HFFc6 (cell line): Measurements from ENCODE around the gene CAMKK2. TPM values are rescaled to one million over a fixed set of nuclear protein-coding genes. Genes with fewer than 3 reads are reported as not detected.

Experiments used
- DNase-seq: peaks from one replicate; pipeline ENCODE4 v3.0.0-alpha.2; 2018
- H3K27ac Mint-ChIP-seq: 2 replicates; pipeline ENCODE4 v1.8.0; 2020; ENCODE audit warnings: mild to moderate bottlenecking, mixed read lengths
- H3K27me3 Mint-ChIP-seq: 2 replicates; pipeline ENCODE4 v1.8.0; 2021; ENCODE audit warnings: mild to moderate bottlenecking, moderate library complexity, mixed read lengths; ENCODE audit not compliant: insufficient read depth
- H3K36me3 Mint-ChIP-seq: 2 replicates; pipeline ENCODE4 v1.8.0; 2021; ENCODE audit warnings: low read depth, mixed read lengths
- H3K4me1 Mint-ChIP-seq: 2 replicates; pipeline ENCODE4 v1.8.0; 2020; ENCODE audit warnings: low read depth, mixed read lengths
- H3K4me3 Mint-ChIP-seq: 2 replicates; pipeline ENCODE4 v1.8.0; 2020; ENCODE audit warnings: mild to moderate bottlenecking, moderate library complexity, mixed read lengths
- H3K9me3 Mint-ChIP-seq: 2 replicates; pipeline ENCODE4 v1.8.0; 2020; ENCODE audit warnings: mild to moderate bottlenecking, mixed read lengths
- total RNA-seq, 6 experiments: library from RNA; stranded (reverse); fragmentation: NEBNext Ultra II Directional; extraction: Animal tissue kit (Norgen Biotek cat#: 25700); gene quantifications; 2 replicates in 1 of 6; 3 replicates in 5 of 6; pipeline ENCODE4 v1.2.3, GENCODE V29; 2021
- TF ChIP-seq, protein P1 (sequence below): fragments of 200-600 bp; sonication (generic); IDR thresholded peaks from 2 replicates; pipeline ENCODE4 v1.5.0; 2021; ENCODE audit warnings: antibody characterized with exemption, mild to moderate bottlenecking

The CAMKK2 gene
- total RNA-seq, 6 experiments from 2014 or later: 27.8 to 35.3 (median 31.1) TPM

DNA sequence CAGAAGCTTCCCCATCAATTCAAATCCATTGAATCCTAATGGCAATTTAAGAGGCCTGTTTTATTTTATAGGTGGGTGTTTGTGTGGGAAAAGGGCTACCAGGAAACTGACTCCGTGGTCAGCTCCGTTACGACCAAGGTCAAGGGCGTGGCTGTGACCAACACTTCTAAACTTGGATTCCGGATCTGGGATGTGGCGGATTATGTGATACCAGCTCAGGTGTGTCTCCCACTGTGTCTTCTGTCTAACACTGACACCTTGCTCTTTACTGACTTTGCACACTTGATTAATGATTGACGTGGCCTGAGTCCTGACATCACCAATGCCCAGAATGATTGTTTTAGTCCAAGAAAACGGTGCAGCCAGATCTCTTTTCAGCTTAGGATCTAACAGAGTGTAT lies 79.4 kb downstream of the CAMKK2 start:
- no peak for DNase-seq
- no peak overlapping the region for H3K4me3 Mint-ChIP-seq
- no peak overlapping the region for H3K27ac Mint-ChIP-seq
- peaks cover 23% of the 10 kb centered on the region for H3K4me1 Mint-ChIP-seq
- H3K9me3 Mint-ChIP-seq: no peaks in the 10 kb centered on the region
- peaks cover 8% of the 10 kb centered on the region for H3K27me3 Mint-ChIP-seq
- H3K36me3 Mint-ChIP-seq: no peaks in the 10 kb centered on the region
- TF ChIP-seq, protein P1, sequence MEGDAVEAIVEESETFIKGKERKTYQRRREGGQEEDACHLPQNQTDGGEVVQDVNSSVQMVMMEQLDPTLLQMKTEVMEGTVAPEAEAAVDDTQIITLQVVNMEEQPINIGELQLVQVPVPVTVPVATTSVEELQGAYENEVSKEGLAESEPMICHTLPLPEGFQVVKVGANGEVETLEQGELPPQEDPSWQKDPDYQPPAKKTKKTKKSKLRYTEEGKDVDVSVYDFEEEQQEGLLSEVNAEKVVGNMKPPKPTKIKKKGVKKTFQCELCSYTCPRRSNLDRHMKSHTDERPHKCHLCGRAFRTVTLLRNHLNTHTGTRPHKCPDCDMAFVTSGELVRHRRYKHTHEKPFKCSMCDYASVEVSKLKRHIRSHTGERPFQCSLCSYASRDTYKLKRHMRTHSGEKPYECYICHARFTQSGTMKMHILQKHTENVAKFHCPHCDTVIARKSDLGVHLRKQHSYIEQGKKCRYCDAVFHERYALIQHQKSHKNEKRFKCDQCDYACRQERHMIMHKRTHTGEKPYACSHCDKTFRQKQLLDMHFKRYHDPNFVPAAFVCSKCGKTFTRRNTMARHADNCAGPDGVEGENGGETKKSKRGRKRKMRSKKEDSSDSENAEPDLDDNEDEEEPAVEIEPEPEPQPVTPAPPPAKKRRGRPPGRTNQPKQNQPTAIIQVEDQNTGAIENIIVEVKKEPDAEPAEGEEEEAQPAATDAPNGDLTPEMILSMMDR: no peak

DNA sequence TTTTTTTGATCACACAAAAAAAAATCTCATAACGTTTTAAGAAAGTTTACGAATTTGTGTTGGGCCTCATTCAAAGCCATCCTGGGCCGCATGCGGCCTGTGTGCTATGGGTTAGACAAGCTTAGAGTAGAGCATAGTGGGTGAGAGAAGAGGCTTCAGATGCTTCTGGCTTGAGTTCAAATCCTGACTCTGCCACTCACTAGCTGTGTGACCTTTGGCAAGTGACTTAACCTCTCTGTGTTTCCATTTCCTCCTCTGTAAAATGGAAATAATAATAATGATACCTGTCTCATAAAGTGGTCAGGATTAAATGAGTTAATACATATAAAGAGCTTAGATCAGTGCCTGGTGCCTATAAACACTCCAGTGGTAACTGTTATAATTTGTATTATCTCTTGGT lies 80.4 kb downstream of the CAMKK2 start:
- H3K36me3 Mint-ChIP-seq: no peaks in the 10 kb centered on the region
- H3K9me3 Mint-ChIP-seq: no peaks in the 10 kb centered on the region
- H3K27ac Mint-ChIP-seq: no peak overlapping the region
- DNase-seq: no peak
- TF ChIP-seq, protein P1: no peak
- no peak overlapping the region for H3K4me3 Mint-ChIP-seq
- peaks cover 24% of the 10 kb centered on the region for H3K4me1 Mint-ChIP-seq
- H3K27me3 Mint-ChIP-seq: peaks cover 8% of the 10 kb centered on the region

DNA sequence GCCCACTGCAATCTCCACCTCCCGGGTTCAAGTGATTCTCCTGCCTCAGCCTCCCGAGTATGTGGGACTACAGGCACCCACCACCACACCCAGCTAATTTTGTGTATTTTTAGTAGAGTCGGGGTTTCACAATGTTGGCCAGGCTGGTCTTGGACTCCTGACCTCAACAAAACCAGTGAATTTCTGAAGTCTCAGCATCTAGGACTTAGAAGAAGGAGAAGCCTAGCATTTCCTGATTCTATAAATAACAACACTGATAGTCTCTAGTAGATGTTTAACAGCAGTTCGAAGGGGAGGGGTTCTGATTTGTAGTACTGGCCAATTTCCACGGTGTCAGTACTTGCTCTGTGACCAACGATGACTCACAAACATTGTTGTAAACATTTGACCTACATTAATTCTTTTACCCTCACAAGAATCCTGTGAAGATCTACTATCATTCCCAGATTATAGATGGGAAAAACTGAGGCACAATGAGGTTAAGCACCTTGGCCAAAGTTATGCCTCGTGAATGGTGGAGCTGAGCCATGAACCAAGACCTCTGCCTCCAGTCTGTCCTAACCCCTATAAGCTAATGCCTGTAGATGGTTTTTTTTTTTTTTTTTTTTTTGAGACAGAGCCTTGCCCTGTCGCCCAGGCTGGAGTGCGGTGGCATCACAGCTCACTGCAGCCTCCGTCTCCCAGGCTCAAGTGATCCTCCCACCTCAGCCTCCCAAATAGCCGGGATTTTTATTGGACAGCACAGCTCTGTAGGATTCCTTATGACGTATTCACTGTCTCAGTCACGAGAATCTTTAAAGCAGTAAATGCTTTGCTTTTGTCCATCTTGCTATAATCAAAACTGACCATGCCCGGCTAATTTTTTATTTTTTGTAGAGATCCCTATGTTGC lies 81.4 kb downstream of the CAMKK2 start:
- peaks cover 8% of the 10 kb centered on the region for H3K27me3 Mint-ChIP-seq
- peaks cover 31% of the 10 kb centered on the region for H3K4me1 Mint-ChIP-seq
- H3K4me3 Mint-ChIP-seq: peak overlapping the region; percentile 50
- H3K27ac Mint-ChIP-seq: peak overlapping the region; percentile 86
- TF ChIP-seq, protein P1: no peak
- H3K9me3 Mint-ChIP-seq: no peaks in the 10 kb centered on the region
- DNase-seq: peak; percentile 96
- H3K36me3 Mint-ChIP-seq: no peaks in the 10 kb centered on the region

DNA sequence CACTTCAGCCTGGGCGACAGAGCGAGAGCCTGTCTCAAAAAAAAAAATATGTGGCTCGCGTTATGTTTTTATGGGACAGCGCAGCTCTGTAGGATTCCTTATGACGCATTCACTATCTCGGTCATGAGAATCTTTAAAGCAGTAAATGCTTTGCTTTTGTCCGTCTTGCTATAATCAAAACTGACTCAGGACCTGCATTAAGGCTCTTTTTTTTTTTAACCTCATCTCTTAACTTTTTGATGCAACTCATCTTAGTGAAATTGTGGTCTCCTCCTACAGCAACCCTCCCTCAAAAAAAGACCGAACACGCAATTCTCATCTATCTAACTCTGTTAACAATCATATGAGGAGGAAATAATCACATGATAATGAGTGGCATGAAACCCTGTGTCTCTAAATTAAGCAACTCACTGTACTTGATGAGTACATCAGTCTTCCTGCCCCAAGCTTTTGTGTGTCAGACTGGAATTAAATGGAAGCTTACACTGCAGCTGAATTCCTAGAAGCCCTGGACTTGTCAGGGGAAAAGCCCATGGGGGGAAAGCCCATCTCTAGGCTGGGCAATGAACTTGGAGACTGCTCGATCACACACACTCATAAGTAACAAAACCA lies 82.2 kb downstream of the CAMKK2 start:
- Mint-ChIP-seq H3K9me3 (no peaks in the 10 kb centered on the region), H3K27ac (peak overlapping the region; percentile 86), H3K27me3 (peaks cover 8% of the 10 kb centered on the region), H3K36me3 (no peaks in the 10 kb centered on the region), H3K4me3 (peak overlapping the region; percentile 50), H3K4me1 (peaks cover 31% of the 10 kb centered on the region)
- DNase-seq: peak; percentile 76
- TF ChIP-seq, protein P1: no peak

- Mint-ChIP-seq H3K27ac (no peak overlapping the region), H3K27me3 (peaks cover 5% of the 10 kb centered on the region), H3K4me3 (no peak overlapping the region), H3K4me1 (peaks cover 31% of the 10 kb centered on the region), H3K36me3 (no peaks in the 10 kb centered on the region), H3K9me3 (no peaks in the 10 kb centered on the region)
- no peak for DNase-seq
- TF ChIP-seq, protein P1: no peak
These were observed 83.6 kb downstream of the CAMKK2 start for GRCh38 chr12:121212875-121213274.
